Left hindlimb (tissue), 1 donor: ENCODE measurements around the gene TCEAL3.
"Not testable (repeated sequence)": the region's sequence is repeated elsewhere in the genome, so short reads cannot be mapped to it uniquely, and the experiment has no call there.

Experiments used
- DNase-seq: peaks from one replicate; pipeline ENCODE4 v3.0.0-alpha.2; 2018

Gene TCEAL3

DNA sequence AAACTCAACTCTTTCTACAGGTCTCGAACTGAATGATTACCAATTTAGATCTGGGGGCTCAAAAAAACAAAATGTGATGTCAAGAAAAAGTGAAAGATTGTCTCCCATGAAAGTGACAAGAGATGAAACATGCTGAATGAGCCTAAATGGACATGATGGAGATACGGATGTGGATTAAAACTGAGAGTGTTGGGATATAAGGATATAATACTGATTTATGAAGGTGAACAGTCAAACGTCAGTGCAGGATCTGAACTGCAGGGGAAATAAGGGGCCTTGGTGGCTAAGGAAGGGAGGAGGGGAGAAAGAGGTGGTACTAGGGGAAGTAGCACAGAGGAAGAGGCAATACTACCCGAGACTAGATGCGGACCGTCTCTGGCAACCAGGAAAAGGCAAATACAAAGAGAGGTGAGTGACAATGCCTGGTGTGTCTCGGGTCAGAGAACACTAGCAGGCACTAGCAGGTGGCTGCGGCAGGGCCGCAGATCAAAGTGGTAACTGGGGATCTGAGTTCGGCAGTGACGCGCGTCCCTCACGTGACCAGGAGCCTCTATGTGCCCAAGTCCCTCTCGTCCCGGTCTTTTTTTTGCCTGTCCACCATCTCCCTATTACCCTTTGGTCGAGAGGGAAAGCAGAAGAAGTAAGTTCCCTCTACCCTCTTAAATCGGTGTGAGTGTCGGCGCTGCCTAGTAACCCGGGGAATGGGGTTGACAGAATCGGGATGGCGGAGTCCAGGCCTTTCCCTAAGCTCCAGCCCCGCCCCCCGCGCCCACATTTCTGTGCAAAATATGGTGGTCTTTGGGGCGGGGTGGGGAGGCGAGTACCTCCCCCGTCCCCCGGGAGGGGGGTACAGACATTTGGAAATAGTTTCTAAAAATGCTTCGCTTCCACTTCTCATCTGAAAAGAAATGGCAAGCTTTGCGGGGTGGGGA, 20.9 kb downstream of the TCEAL3 start, which contains the start of gene TCEAL1:
TSS of gene TCEAL1 (plus strand) at position 590 of the 932 bp plus-strand sequence. CDS start 942 bp downstream, outside the sequence.
- DNase-seq: peak; percentile 75

DNA sequence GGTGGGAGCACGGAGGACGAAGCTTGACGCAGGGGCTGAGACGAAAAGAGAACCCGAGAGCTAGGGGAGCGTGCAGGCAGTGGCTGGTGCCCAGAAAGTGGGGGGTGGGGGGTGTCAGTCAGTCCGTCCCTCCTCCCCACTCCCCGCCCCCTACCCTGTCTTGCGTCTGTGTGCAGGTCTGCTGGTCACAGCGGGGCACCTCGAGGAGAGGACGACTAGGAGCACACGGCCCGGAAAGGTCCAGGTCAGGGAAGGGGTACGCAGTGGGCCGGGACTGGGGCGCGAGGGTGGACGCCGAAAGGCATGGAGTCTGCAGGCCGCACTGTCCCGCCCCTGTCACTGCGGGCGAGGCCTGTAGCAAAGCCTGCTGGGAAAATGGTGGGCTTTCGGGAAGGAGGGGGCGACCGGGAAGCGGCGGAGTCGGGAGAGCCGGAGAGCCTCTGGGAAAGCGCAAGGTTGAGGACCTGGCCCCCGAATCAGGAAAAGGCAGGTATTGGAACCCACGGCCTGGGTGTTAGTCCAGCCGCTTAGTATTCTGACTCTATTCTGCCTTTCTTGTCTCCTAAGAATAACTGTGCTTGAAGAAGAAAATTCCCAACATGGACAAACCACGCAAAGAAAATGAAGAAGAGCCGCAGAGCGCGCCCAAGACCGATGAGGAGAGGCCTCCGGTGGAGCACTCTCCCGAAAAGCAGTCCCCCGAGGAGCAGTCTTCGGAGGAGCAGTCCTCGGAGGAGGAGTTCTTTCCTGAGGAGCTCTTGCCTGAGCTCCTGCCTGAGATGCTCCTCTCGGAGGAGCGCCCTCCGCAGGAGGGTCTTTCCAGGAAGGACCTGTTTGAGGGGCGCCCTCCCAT, 21.8 kb downstream of the TCEAL3 start:
- DNase-seq: peak; percentile 87

GRCh38 chrX:103630171-103630511, 22.4 kb downstream of the TCEAL3 start:
- DNase-seq: no peak

DNA sequence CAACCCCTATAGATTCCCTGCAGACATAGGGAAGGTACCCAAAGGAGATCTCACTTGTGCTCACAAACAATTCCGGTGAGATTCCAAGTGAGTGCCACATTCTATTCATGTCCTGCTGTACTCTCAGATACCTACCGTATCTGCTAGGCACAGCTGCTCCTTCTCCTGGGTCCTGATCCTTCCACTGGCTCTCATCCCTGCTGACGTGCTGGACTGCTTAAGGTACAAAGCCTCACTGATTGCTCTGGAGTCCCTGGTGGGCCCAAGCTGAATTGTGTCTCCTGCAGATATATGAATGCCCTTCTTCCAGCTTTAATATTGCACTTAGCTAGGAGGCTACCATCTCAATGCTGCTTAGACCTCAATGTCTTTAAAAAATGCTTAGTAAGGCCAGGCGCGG, 23.4 kb downstream of the TCEAL3 start:
- no peak for DNase-seq

- no peak for DNase-seq
These were observed 27.7 kb downstream of the TCEAL3 start for GRCh38 chrX:103635436-103635835.

DNA sequence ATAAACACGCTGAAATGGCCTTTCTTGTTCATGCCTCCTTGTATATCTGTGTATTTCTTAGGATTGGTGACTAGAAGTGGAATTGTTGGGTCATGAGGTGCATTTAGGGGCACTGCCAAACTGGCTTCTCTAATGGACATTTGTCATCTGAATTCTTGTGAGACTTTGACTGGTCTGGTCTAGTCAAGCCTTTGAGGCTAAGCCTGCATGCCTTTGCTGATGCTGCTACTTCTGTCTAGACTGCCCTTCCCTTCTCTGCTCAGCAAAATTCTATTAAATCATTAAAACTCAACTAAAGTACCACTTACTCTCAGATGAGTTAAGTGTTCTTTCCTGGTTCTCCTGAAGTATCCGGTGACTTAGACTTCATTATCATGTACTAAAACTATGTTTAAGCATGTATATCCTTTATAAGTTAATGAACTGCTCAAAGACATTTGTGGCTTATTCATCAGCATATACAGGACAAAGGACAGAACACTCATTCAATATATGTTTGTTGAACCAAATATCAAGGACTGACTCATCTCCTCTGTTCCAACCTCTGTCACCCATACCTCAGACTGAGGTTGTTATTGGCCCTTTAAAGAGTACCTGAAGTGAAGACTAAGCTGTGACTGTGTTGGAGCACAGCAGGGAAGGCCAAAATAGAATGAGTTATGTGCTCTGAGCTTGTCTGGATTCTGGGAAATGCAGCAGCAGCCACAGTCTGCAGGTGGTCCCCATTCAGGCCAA, 30.0 kb downstream of the TCEAL3 start:
- no peak for DNase-seq

GRCh38 chrX:103638479-103639346, 30.9 kb downstream of the TCEAL3 start:
- not testable (repeated sequence) for DNase-seq

- DNase-seq: no peak
These were observed 32.8 kb downstream of the TCEAL3 start for GRCh38 chrX:103640401-103641155.

DNA sequence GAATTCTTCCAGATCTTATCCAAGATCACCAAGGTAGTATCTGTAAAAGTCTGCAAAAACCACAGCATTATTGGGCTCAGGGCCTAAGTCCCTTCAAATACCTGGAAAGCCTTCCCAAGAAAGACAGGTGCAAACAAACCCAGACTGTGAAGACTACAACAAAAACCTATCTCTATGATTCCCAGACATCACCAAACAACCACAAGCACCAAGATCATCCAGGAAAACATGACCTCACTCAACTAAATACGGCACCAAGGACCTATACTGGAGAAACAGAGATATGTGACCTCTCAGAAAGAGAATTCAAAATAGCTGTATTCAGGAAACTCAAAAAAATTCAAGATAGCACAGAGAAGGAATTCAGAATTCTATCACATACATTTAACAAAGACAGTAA, 36.4 kb downstream of the TCEAL3 start:
- DNase-seq: no peak

- DNase-seq: no peak
These were observed 39.9 kb downstream of the TCEAL3 start for GRCh38 chrX:103647630-103648029.

DNA sequence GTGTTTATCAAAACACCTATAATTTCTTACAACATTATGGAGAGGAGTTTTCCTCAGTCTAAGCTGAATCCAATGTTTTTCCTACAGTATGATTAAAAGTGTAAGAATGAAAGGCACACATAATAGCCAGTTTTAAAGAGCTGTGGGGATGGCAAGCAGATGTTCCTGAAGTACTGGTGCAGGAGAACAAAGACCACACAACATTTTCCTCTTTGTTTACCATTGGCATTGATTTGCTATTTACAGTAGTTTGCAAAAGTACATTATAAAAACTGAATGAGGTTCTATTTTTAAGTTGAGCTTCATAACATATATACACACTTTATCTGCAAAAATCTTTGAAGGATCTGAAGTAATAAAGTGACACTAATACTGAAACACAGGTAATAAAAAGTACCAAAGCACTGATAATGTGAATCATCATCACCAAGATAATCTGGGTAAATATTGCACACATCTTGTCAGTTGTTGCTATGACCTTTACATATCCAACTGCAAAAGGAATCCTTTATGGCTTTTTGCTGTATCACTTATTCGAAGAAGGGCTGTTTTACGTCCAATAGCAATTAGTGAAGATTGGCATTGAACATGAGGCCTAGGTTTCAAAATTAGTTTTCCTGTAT, 43.5 kb downstream of the TCEAL3 start:
- no peak for DNase-seq

DNA sequence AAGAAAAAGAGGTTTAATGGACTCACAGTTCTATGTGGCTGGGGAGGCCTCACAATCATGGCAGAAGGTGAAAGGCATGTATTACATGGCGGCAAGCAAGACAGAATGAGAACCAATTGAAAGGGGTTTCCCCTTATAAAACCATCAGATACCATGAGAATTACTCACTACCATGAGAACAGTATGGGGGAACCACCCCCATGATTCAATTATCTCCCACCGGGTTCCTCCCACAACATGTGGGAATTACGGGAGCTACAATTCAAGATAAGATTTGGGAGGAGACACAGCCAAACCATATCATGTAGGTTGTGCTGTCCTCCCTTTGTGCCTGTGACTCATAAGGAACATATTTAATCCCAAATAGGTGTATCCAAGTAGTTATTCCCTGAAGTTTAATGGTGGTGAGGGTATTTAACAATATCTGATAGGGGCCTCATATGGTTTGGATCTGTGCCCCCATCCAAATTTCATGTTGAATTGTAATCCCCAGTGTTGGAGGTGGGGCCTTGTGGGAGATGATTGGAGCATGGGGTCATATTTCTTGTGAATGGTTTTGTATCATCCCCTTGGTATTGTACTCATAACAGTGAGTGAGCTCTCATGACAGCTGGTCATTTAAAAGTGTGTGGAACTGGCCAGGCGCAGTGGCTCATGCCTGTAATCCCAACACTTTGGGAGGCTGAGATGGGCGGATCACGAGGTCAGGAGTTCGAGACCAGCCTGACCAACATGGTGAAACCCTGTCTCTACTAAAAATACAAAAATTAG, 47.7 kb downstream of the TCEAL3 start:
- not testable (repeated sequence) for DNase-seq

GRCh38 chrX:103656617-103657016, 48.9 kb downstream of the TCEAL3 start:
- no peak for DNase-seq

DNA sequence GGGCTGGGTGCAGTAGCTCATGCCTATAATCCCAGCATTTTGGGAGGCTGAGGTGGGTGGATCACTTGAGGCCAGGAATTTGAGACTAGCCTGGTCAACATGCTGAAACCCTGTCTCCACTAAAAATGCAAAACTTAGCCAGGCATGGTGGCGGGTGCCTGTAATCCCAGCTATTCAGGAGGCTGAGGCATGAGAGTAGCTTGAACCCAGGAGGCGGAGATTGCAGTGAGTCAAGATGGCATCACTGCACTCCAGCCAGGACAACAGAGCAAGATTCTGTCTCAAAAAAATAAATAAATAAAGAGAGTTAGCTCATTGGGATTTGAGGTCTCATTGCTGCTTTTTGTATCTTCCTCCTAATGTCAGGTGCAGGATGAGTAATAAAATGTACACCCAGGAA, 49.3 kb downstream of the TCEAL3 start:
- not testable (repeated sequence) for DNase-seq

GRCh38 chrX:103658681-103659433, 51.1 kb downstream of the TCEAL3 start:
- DNase-seq: no peak

- not testable (repeated sequence) for DNase-seq
These were observed 51.7 kb downstream of the TCEAL3 start for GRCh38 chrX:103659460-103659859.
